Stimulated activated naive CD4-positive, alpha-beta T cell treated with Interleukin-2 at 50 U/mL for 16 hours (primary cell): ENCODE results near the gene UBE2D1.
"Not testable (repeated sequence)": the region's sequence is repeated elsewhere in the genome, so short reads cannot be mapped to it uniquely, and the experiment has no call there.

ENCODE experiments used
- DNase-seq: peaks from one replicate; lab custom pipeline; 2025; lab: John Stamatoyannopoulos, UW

The UBE2D1 gene

DNA sequence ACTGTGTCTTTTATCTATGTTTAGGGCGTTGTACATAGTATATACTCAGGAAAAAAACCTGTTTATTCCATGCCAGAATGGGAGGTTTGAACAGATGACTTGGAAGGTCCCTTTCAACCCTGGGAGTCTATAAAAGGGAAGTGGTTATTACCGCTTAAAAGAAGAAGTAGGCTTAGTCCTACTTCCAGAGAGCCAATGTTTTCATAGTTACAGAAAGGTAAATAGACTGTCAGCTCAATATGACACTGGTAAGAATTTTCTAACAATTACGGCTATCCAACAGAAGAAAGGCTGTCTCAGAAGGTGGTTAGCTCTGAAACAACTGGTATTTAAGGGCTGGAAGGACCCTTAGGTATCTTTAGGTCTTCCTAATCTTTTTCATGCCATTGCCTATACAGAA lies 49.3 kb downstream of the UBE2D1 start:
- no peak for DNase-seq

DNA sequence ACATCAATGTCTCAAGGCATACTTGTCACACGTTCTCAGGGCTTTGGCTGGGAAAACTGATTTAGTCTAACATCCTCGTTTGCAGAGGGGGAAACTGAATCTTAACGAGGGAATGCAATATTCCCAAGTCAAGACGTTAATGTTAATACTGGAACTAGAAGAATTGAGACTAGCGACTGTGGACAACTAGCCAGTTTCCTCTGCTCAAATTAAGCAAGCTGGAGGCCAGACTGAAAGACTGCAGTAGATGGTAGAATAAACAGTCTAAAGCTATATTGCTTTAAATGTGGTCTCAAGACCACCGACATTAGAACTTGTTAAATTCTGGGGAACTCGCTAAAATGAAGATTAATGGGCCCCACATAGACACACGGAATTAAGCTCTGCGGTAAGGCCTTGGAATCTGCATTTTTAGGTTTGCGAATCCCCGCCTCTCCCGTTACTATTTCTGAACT lies 49.8 kb downstream of the UBE2D1 start:
- DNase-seq, result no peak

DNA sequence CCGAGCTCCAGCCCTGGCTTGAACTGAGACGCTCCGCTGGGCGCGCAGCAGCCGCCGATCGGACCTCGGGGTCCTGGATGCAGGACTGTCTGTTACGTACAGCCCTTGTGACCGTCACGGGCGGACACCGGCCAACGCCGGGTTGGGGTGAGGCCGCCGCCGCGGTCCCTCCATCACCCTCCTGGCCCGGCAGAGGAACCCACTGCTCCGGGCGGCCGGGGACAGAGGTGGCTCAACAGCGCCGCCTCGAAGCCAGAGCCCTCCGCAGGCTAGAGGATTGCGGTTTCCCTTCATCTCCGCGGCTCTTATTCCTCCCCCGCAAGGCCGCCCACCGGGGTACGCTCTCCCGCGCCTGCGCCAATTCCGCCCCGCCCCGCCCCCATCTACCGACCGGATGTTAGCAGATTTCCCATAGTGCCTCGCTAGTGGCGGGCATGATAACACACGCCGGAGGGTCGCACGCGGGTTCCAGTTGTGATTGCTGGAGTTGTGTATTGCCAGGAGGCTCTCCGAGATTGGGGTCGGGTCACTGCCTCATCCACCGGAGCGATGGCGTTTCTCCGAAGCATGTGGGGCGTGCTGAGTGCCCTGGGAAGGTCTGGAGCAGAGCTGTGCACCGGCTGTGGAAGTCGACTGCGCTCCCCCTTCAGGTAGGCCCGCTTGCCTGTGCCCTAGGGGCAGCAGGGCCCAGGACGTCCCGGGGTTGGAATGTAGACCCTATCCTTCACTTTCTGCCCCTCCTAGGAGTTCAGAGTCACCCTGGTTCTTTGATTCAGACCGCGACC lies 50.4 kb downstream of the UBE2D1 start, which contains the start of gene TFAM:
Gene TFAM, plus strand, starts transcription at position 412 of the 785 bp plus-strand sequence. Its CDS starts 138 bp downstream, at position 550.
- DNase-seq, result peak; percentile 94

DNA sequence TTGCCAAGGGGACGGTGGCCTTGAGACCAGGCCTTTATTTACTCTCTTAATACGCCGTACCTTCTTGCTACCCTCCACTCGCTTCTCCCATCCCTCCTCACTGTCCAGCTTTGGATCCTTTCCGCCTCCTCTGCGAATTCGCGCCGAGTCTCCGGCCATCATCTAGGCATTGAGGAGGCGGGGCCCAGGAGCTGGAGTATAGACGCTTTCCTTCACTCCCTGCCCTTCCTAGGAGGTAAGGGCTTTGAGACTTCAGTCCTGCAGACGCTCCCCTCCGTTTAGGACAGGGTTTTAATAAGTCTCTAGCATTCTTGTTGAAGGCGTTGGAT lies 50.9 kb downstream of the UBE2D1 start:
- DNase-seq, result peak; percentile 6

DNA sequence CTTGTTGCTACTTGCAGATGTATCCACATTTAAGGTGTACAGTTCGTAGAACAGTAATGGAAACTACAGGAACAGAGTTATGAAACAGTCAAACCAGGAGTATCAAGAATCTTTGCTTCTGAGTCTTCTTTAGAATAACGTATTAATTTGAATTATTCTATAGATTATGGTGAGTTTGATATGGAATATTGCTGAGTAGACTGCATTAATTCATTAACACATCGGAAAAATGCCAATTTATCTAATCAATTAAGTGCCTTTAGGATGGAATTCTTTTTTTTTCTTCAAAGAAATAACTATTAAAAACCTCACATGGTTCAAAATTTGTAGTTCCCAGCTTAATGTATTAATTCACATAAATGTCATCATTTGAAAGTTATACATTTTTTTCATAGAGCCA lies 54.2 kb downstream of the UBE2D1 start:
- no peak for DNase-seq

DNA sequence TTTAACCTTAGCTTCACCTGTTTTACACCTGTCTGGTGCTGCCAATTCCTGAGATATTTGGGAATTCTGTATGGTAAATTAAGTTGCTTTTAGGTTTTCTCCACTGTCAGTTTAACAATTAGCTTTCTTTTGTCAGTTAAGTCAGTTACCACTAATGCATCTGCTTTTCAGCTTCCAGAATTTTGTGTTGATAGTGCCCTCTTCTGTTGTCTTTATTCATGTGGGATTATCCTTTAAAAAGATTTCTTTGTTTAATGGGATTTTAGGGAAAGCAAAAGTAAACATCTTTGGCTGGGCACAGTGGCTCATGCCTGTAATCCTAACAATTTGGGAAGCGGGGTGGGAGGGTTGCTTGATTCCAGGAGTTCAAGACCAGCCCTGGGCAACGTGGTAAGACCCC lies 58.5 kb downstream of the UBE2D1 start:
- no peak for DNase-seq

DNA sequence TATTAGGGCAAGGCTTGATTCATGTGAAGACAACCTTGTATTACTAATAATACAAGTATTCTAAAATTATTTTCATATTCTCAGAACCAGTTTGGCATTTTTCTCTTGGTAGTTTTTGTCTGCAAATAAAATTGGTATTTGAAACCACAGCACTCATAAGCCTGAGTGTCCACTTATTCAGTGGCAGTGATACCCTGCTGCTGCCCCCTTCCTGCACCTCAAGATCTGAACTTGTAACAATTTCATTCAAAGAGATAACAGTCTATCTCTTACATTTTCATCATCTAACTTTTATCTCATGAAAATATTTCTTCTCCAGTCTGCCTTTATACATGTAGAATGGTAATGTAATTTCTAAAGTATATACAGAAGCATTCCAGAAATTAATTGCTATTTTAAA lies 59.7 kb downstream of the UBE2D1 start:
- DNase-seq, result no peak

DNA sequence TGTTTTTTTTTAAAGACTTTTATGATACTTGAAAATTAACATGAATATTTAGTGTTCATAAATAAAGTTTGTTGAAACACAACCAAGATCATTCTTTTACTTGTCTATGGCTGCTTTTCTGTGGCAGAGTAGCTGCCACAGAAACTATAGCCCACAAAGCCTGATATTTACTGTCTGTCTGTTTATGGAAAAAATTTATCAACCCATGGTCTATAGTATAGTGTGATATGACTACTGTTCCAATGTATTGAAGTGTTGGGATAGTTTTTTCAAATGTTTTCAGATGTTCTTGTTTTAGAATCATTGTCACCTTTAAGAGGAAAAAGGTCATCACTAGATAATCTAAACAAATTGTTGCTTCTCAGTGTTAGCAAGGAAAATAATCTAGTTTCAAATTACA lies 61.3 kb downstream of the UBE2D1 start:
- DNase-seq, result no peak

DNA sequence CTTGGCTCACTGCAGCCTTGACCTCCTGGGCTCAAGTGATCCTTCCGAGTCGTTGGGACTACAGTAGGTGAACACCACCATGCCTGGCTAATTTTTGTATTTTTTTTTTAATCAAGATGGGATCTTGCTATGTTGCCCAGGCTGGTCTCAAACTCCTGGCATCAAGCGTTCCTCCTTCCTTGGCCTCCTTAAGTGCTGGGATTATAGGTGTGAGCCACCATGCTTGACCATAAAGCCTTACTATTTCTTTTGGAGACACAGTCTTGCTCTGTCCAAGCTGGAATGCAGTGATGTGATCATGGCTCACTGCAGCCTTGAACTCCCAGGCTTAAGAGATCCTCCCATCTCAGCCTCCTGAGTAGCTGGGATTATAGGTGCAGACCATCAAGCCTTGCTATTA lies 63.0 kb downstream of the UBE2D1 start:
- no peak for DNase-seq

DNA sequence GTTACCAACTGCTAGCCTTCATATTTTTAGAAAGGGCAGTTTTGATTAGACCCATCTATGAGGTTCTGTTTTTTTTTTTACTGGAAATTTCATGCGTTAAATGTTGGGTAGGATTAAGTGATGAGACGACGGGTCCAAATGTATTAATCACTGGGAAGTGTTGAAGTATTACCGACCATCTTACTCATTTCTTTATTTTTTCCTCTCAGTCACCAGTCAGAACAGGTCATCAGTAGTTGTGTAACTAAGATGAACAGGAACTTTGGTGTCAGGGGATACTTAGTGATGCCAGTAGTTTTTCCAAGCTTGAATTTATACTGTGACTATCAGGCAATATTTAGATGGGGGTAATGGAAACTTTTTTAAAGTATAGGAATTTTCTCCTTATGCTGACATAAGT lies 64.6 kb downstream of the UBE2D1 start:
- DNase-seq, result no peak

DNA sequence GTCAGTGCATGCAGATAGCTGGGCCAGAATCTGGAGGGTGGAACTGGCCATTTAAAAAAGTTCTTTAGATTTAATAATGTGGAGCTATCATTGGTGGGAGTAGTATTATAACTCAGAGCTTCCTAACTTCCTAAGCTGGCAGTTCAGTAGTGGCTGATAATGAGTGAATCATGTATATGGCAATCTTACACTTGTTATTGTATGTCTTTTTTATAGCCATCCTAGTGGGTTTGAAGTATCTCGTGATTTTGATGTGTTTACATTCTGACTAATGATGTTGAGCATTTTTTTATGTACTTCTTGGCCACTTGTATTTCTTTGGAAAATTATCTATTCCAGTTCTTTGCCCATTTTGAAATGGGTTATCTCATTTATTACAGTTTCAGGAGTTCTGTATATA lies 65.8 kb downstream of the UBE2D1 start:
- DNase-seq, result no peak

DNA sequence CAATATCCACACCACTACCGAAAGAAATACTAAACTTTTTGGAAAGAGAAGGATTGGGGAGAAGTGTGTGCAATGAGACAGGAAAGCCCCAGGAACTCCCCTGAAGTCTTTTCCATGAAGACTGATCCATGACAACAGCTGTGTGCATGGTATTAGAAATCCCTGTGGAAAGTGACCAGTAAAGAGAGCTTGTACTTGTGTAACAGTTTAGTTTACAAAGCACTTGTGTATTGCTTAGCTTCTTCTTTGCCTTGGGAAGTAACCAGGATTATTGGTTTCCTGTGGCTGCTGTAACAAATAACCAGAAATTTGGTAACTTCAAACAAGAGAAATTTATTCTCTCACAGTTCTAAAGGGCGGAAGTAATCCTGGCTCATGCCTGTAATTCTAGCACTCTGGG lies 69.2 kb downstream of the UBE2D1 start:
- no peak for DNase-seq

DNA sequence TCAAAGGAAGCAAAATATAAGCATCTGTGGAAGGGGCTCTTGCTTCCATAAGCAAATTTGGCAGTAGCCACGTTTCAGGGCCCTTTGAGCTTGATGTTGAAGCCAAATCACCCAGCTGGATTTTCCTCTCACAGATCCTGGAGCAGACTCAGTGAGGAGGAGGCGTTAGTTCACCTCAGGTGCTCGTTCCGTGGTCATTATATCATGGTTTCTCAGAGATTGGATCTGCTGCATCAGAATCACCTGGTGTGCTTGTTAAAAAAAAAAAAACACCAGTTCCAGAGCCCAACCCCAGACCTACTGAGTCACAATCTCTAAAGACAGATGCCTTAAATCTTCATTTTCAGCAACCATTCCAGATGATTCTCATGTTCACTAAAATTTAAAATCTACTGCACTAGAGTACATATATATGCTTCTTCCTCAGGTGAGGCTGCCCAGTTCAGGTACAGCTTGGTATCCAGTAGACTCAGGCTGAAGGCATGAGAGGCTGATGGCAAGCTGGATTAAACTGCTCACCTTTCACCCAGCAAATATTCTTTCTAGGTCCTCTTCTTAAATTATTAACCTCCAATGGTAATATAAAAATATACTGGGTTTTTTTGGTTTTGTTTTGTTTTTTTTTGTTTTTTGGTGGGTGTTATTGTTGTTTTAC lies 75.3 kb downstream of the UBE2D1 start:
- no peak for DNase-seq

DNA sequence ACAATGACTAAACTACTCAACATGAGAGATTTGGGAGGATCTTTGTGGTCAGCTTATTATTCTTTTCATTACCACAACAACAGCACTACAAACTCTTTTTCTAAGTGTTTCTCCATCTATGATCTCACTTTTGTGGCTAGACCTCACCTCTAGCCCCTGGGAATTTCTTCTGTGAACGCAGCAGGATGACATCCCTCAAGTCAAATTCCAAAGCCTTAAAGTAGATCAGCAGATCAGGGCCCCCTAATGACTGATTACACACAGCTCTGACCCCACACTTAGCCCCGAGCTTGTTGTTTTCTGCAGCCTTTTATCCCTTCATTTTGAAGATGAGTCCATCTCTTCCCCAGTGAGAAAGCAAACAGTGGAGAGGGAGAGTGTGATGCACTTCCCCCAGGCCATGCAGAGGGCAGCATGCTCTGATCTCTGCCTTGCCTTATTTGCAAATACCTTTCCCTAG lies 77.7 kb downstream of the UBE2D1 start:
- no peak for DNase-seq

DNA sequence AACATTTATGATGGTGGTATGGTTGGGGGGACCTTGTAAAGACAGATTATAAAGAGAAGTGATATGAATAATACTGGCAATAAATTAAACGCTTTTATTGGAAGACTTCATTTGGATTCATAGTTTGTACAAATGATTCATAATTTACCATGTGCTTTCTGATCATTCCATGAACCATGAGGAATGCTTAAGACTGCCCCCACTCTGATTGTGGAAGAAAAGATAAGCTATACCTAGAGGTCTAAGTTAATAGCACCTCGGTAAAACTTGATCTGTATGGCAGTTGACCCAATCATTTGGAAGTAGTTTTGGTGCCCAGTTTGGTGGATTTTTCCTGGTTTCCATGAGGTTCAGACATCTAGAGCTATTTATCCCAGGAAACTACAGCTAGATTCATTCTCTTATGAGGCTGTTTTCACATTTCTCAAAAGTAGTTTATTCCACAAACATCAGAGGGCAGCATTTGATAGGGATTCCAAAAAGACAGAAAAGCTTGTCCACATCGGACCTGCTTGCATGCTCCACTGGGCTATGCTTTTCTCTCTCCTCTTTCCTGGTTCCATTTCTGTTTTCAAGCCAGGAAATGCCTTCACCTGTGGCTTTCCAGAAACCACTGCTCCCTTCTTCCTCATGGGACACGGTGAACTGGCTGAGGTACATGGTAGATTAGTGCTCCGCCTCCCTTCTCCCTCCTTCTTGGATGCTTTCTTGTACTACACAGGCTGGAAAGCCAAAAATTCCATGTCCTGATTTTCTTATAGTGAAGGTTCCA lies 79.7 kb downstream of the UBE2D1 start:
- no peak for DNase-seq

DNA sequence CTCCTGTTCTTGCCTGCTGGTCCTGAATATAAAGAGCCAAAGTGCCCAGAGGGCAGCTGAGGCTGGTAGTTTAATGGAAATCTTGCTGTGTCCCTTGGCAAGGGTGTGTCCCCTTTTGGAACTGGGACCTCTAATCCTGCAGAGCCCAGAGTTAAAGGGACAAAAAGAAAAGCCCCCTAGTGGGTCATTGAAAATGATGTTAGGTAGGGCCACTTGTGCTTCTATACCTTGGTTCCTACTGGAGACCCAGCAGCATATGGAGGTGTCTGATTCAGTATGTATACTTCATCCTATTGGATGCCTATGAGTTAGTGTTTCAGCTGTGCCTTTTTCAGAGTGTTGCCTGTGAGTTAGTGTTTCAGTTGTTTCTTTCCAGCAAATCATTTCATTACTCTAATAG lies 81.0 kb downstream of the UBE2D1 start:
- no peak for DNase-seq

DNA sequence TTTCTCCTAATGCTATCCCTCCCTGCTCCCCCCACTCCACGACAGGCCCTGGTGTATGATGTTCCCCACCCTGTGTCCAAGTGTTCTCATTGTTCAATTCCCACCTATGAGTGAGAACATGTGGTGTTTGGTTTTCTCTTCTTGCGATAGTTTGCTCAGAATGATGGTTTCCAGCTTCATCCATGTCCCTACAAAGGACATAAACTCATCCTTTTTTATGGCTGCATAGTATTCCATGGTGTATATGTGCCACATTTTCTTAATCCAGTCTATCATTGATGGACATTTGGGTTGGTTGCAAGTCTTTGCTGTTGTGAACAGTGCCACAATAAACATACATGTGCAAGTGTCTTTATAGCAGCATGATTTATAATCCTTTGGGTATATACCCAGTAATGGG lies 83.1 kb downstream of the UBE2D1 start:
- DNase-seq, result not testable (repeated sequence)
